HEK293T (cell line): ENCODE data around the gene RAB25.

Source experiments
- CTCF ChIA-PET: fragments of 350-600 bp; formaldehyde crosslinking; extraction: SDS; loops from one replicate; lab custom pipeline; 2021; ENCODE audit warnings: antibody characterized with exemption, inconsistent platforms; lab: Yijun Ruan, JAX
- POLR2A ChIA-PET: fragments of 350-600 bp; formaldehyde crosslinking; extraction: SDS; loops from one replicate; lab custom pipeline; 2020; ENCODE audit warnings: antibody characterized with exemption, inconsistent platforms; lab: Yijun Ruan, JAX
- DNase-seq: peaks from one replicate; pipeline ENCODE4 v3.0.0; 2012; ENCODE audit warnings: mixed read lengths; ENCODE audit errors: extremely low spot score
- ARNT ChIP-seq: fragments of 450-650 bp; IDR thresholded peaks from 2 replicates; pipeline ENCODE4 v1.6.1; 2017; ENCODE audit warnings: mild to moderate bottlenecking
- BHLHE40 ChIP-seq: fragments of 450-650 bp; IDR thresholded peaks from 2 replicates; pipeline ENCODE4 v1.6.1; 2016; ENCODE audit warnings: mild to moderate bottlenecking, moderate library complexity, borderline replicate concordance
- CTBP1 ChIP-seq: fragments of 450-650 bp; IDR thresholded peaks from 2 replicates; pipeline ENCODE4 v1.6.1; 2016; ENCODE audit warnings: borderline replicate concordance
- ELF4 ChIP-seq: fragments of 450-650 bp; IDR thresholded peaks from 2 replicates; pipeline ENCODE4 v1.6.1; 2017; ENCODE audit warnings: antibody characterized with exemption
- FOXA1 ChIP-seq: fragments of 450-650 bp; IDR thresholded peaks from 2 replicates; pipeline ENCODE4 v1.6.1; 2016; ENCODE audit warnings: mild to moderate bottlenecking
- FOXK2 ChIP-seq: fragments of 450-650 bp; IDR thresholded peaks from 2 replicates; pipeline ENCODE4 v1.6.1; 2016; ENCODE audit warnings: mild to moderate bottlenecking
- FOXM1 ChIP-seq: fragments of 450-650 bp; IDR thresholded peaks from 2 replicates; pipeline ENCODE4 v1.6.1; 2017; ENCODE audit warnings: mild to moderate bottlenecking, borderline replicate concordance
- HDGF ChIP-seq: fragments of 450-650 bp; IDR thresholded peaks from 2 replicates; pipeline ENCODE4 v1.6.1; 2017; ENCODE audit warnings: antibody characterized with exemption, borderline replicate concordance
- L3MBTL2 ChIP-seq: fragments of 450-650 bp; conservative IDR thresholded peaks from 2 replicates; pipeline ENCODE4 v1.6.1; 2016; ENCODE audit warnings: mild to moderate bottlenecking
- LEF1 ChIP-seq: fragments of 450-650 bp; IDR thresholded peaks from 2 replicates; pipeline ENCODE4 v1.6.1; 2017; ENCODE audit warnings: mild to moderate bottlenecking, borderline replicate concordance
- NFRKB ChIP-seq: fragments of 450-650 bp; IDR thresholded peaks from 2 replicates; pipeline ENCODE4 v1.6.1; 2016; ENCODE audit warnings: mild to moderate bottlenecking, moderate library complexity
- PKNOX1 ChIP-seq: fragments of 450-650 bp; IDR thresholded peaks from 2 replicates; pipeline ENCODE4 v1.6.1; 2016
- SP1 ChIP-seq: fragments of 450-650 bp; IDR thresholded peaks from 2 replicates; pipeline ENCODE4 v1.6.1; 2017
- SUZ12 ChIP-seq: fragments of 450-650 bp; IDR thresholded peaks from 2 replicates; pipeline ENCODE4 v1.6.1; 2016; ENCODE audit warnings: mild to moderate bottlenecking
- TARDBP ChIP-seq: fragments of 450-650 bp; IDR thresholded peaks from 2 replicates; pipeline ENCODE4 v1.6.1; 2016
- ZNF384 ChIP-seq: fragments of 450-650 bp; IDR thresholded peaks from 2 replicates; pipeline ENCODE4 v1.6.1; 2016

Gene RAB25

GRCh38 chr1:156106624-156107488 is 45.9 kb downstream of the RAB25 start:
- TF ChIP-seq PKNOX1, result no peak
- TF ChIP-seq TARDBP, result no peak
- TF ChIP-seq ARNT, result no peak
- no peak for DNase-seq
- POLR2A ChIA-PET, result interaction anchor here (1.0 to 11.3 kb wide), 10 partner anchors 7 to 106 kb away, joined by 3 to 60 read pairs (median 4); partner anchors contain the start of genes LMNA, PMF1 and SLC25A44
- CTCF ChIA-PET, result interaction anchor here (2.1 to 3.4 kb wide), 2 partner anchors 10 to 23 kb away, joined by 10 to 28 read pairs; no protein-coding TSS in a partner anchor

GRCh38 chr1:156108057-156108456 is 47.1 kb downstream of the RAB25 start:
- ChIA-PET CTCF (interaction anchor here (3.4 kb wide), 1 partner anchor 22 kb away, joined by 28 read pairs; no protein-coding TSS in a partner anchor), POLR2A (interaction anchor here (1.1 to 2.3 kb wide), 2 partner anchors 12 to 21 kb away, joined by 3 to 17 read pairs; no protein-coding TSS in a partner anchor)
- TF ChIP-seq BHLHE40, result no peak
- no peak for TF ChIP-seq ARNT
- no peak for TF ChIP-seq NFRKB
- no peak for TF ChIP-seq SUZ12
- TF ChIP-seq TARDBP, result no peak
- no peak for TF ChIP-seq CTBP1
- TF ChIP-seq LEF1, result no peak
- DNase-seq, result no peak

GRCh38 chr1:156108664-156109241 is 47.8 kb downstream of the RAB25 start:
- ChIA-PET POLR2A (no interaction called here), CTCF (interaction anchor here (3.4 kb wide), 1 partner anchor 21 kb away, joined by 28 read pairs; no protein-coding TSS in a partner anchor)
- DNase-seq, result no peak
- TF ChIP-seq SUZ12 (no peak), SP1 (no peak), FOXM1 (no peak), ARNT (no peak), BHLHE40 (no peak), L3MBTL2 (no peak), FOXK2 (no peak), ZNF384 (no peak), HDGF (no peak), LEF1 (no peak), NFRKB (no peak), TARDBP (no peak)

- CTCF ChIA-PET, result interaction anchor here (0.9 kb wide), 1 partner anchor 13 kb away, joined by 4 read pairs; no protein-coding TSS in a partner anchor
- POLR2A ChIA-PET, result no interaction called here
Observed at GRCh38 chr1:156110252-156110651, 49.3 kb downstream of the RAB25 start.

GRCh38 chr1:156111355-156111962 is 50.5 kb downstream of the RAB25 start:
- ChIA-PET POLR2A (interaction anchor here (0.8 to 6.0 kb wide), 2 partner anchors 10 to 12 kb away, joined by 5 to 60 read pairs; no protein-coding TSS in a partner anchor), CTCF (interaction anchor here (1.3 to 3.2 kb wide), 2 partner anchors 14 to 18 kb away, joined by 4 to 11 read pairs; no protein-coding TSS in a partner anchor)
- DNase-seq, result no peak
- TF ChIP-seq SP1 (no peak), ZNF384 (no peak), NFRKB (no peak), ELF4 (no peak), FOXK2 (no peak), PKNOX1 (no peak)

More at GRCh38 chr1:156110252-156110651, 49.3 kb downstream of the RAB25 start:
- no peak for TF ChIP-seq ARNT
- TF ChIP-seq PKNOX1, result no peak
- no peak for DNase-seq

GRCh38 chr1:156112276-156113137 is 51.5 kb downstream of the RAB25 start:
- POLR2A ChIA-PET, result interaction anchor here (0.8 to 6.0 kb wide), 2 partner anchors 11 kb away, joined by 5 to 60 read pairs; no protein-coding TSS in a partner anchor
- CTCF ChIA-PET, result interaction anchor here (1.2 to 3.2 kb wide), 4 partner anchors 10 to 17 kb away, joined by 4 to 11 read pairs (median 4); no protein-coding TSS in a partner anchor
- no peak for DNase-seq
- TF ChIP-seq CTBP1, result no peak
- TF ChIP-seq SUZ12, result no peak
- TF ChIP-seq HDGF, result no peak
- TF ChIP-seq TARDBP, result no peak
- no peak for TF ChIP-seq ARNT
- TF ChIP-seq L3MBTL2, result no peak
- no peak for TF ChIP-seq LEF1
- TF ChIP-seq NFRKB, result no peak
- no peak for TF ChIP-seq ZNF384
- no peak for TF ChIP-seq FOXM1
- TF ChIP-seq PKNOX1, result no peak
- TF ChIP-seq ELF4, result no peak
- TF ChIP-seq FOXA1, result no peak
